WTC11 (cell line): ENCODE data around the gene CARD11.
"Not testable (repeated sequence)": the region's sequence is repeated elsewhere in the genome, so short reads cannot be mapped to it uniquely, and the experiment has no call there.

Source experiments
- ZBTB21 ChIP-seq: sonication (generic); formaldehyde crosslinking; IDR thresholded peaks from 2 replicates; pipeline ENCODE4 v1.8.1; 2023; ENCODE audit warnings: mild to moderate bottlenecking, missing genetic modification reagents, borderline replicate concordance
- TF ChIP-seq, protein P1 (sequence below): fragments of 200-600 bp; IDR thresholded peaks from 2 replicates; pipeline ENCODE4 v1.8.0; 2022; ENCODE audit warnings: antibody characterized with exemption

DNA sequence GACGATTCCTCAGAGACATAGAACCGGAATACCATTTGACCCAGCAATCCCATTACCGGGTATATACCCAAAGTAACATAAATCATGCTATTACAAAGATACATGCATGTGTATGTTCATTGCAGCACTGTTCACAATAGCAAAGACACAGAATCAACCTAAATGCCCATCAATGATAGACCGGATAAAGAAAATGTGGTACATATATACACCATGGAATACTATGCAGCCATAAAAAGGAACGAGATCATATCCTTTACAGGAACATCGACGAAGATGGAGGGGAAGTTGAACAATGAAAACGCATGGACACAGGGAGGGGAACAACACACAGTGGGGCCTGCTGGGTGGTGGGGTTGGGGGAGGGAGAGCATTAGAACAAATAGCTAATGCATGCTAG, 22.4 kb downstream of the CARD11 start:
- TF ChIP-seq ZBTB21 (CRISPR knock-in tag) = not testable (repeated sequence)
- TF ChIP-seq, protein P1, sequence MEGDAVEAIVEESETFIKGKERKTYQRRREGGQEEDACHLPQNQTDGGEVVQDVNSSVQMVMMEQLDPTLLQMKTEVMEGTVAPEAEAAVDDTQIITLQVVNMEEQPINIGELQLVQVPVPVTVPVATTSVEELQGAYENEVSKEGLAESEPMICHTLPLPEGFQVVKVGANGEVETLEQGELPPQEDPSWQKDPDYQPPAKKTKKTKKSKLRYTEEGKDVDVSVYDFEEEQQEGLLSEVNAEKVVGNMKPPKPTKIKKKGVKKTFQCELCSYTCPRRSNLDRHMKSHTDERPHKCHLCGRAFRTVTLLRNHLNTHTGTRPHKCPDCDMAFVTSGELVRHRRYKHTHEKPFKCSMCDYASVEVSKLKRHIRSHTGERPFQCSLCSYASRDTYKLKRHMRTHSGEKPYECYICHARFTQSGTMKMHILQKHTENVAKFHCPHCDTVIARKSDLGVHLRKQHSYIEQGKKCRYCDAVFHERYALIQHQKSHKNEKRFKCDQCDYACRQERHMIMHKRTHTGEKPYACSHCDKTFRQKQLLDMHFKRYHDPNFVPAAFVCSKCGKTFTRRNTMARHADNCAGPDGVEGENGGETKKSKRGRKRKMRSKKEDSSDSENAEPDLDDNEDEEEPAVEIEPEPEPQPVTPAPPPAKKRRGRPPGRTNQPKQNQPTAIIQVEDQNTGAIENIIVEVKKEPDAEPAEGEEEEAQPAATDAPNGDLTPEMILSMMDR = not testable (repeated sequence)
